GM23248 (cell line): ENCODE measurements around the gene SLX4IP.

Experiments used
- EZH2 ChIP-seq: fragments of 200-600 bp; sonication (generic); IDR thresholded peaks from 2 replicates; pipeline ENCODE4 v1.6.1; 2018; ENCODE audit warnings: antibody characterized with exemption, mild to moderate bottlenecking; ENCODE audit not compliant: insufficient read depth, poor library complexity, severe bottlenecking
- EZH2phosphoT487 ChIP-seq: fragments of 200-600 bp; sonication (generic); IDR thresholded peaks from 2 replicates; pipeline ENCODE4 v1.6.1; 2018; ENCODE audit warnings: antibody characterized with exemption, moderate library complexity, mild to moderate bottlenecking, low read depth; ENCODE audit not compliant: insufficient read depth

DNA sequence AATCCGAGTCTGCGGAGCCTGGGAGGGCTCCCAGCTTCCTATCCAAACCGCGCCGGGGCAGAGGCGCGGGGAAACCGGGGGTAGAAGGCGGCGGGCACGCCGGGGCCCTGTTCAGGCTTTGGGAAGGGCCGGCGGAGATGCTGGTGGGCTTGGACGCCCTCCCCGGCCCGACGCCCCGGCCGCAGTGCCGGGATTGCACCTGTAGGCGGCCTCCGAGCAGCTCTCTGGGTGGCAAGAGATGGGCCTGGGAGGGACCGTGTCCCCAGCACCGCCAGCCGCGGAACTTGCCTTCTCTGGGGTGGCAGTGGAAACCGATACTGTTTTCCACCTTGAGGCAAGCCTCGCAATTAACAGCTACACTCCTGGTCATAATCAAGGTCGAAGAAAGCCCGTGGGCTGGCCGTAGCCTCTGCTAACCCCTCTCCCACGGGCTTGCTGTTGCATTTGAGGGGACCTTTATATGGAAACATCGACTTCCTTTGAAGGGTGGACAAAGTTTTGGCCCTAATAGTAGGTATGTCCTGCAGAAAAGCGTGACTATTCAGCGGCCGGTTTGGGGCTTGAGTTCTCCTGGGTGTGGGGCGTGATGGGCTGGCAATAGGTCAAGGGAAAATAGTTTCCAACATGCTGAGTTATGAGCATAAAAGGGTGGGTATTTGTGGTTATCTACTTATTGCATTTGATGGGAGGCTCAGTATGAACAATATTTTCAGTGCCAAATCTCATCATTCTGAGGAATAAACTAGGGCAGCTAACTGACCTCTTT, 239.8 kb downstream of the SLX4IP start:
- no peak for TF ChIP-seq EZH2
- no peak for TF ChIP-seq EZH2phosphoT487
